Esophagus squamous epithelium (tissue), 4 donors: ENCODE data around the gene FAM181B.
A peak's percentile ranks its signal among the peaks of the same experiment; 100 is the strongest.

Experiments used
- POLR2A ChIP-seq, 4 donors: fragments of 450-650 bp; IDR thresholded peaks; one replicate each; pipeline ENCODE4 v1.6.1; 2017; ENCODE audit warnings: antibody characterized with exemption in 4 of 4, mild to moderate bottlenecking in 4 of 4, moderate library complexity in 3 of 4
- TF ChIP-seq, protein P1 (sequence below), 6 experiments: fragments of 450-650 bp in 4 of 6; fragments of 200-600 bp in 2 of 6; sonication (generic) in 2 of 6; IDR thresholded peaks; one replicate each; pipeline ENCODE4 v1.5.1; 2016 to 2019; ENCODE audit warnings: antibody characterized with exemption in 6 of 6, mild to moderate bottlenecking in 4 of 6, moderate library complexity in 4 of 6

DNA sequence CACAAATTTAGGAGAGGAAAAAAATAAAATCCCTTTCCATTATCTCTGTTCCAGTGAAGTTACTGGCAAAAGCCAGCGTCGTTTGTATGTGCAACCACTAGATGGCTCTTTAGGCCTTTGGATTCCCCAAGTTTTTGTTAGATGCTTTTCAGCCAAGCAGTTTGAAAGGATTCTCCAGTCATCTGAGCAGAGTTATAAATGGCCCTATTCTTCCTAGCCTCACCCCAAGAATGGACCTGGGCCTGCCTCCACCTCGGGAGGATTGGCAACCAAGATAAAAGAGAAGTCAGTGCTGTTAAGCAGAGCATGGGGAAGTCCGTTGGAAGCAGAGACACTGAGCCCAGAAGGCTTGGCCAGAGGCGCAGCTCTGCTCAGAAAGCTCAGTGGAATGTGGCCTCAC, 15.4 kb downstream of the FAM181B start:
- TF ChIP-seq, protein P1, sequence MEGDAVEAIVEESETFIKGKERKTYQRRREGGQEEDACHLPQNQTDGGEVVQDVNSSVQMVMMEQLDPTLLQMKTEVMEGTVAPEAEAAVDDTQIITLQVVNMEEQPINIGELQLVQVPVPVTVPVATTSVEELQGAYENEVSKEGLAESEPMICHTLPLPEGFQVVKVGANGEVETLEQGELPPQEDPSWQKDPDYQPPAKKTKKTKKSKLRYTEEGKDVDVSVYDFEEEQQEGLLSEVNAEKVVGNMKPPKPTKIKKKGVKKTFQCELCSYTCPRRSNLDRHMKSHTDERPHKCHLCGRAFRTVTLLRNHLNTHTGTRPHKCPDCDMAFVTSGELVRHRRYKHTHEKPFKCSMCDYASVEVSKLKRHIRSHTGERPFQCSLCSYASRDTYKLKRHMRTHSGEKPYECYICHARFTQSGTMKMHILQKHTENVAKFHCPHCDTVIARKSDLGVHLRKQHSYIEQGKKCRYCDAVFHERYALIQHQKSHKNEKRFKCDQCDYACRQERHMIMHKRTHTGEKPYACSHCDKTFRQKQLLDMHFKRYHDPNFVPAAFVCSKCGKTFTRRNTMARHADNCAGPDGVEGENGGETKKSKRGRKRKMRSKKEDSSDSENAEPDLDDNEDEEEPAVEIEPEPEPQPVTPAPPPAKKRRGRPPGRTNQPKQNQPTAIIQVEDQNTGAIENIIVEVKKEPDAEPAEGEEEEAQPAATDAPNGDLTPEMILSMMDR (IDR thresholded peaks at IDR 0.05) = peak; percentile 46 to 76 (median 62)
- no peak for TF ChIP-seq POLR2A (IDR thresholded peaks at IDR 0.05)
